Omental fat pad (tissue), 4 donors: ENCODE data around the gene SCN1A. TPM values are rescaled to one million over a fixed set of nuclear protein-coding genes. Genes with fewer than 3 reads are reported as not detected.

Experiments
- ATAC-seq: fragments of 150-250 bp; one replicate; pipeline ENCODE4 v1.9.1; 2016; ENCODE audit warnings: mild to moderate bottlenecking, moderate library complexity; ENCODE audit not compliant: low FRiP score
- DNase-seq: peaks from one replicate; pipeline ENCODE4 v3.0.0-alpha.2; 2019; ENCODE audit warnings: low spot score
- total RNA-seq, 4 donors: library from RNA; depleted of rRNA; stranded (reverse); fragments of >200 nt; gene quantifications; one replicate each; pipeline ENCODE4 v1.1.0, GENCODE V29; 2016
- TF ChIP-seq, protein P1 (sequence below), 3 donors: fragments of 450-650 bp; IDR thresholded peaks; one replicate each; pipeline ENCODE4 v1.5.1; 2016 to 2017; ENCODE audit warnings: antibody characterized with exemption in 3 of 3, mild to moderate bottlenecking in 3 of 3, moderate library complexity in 2 of 3

The SCN1A gene
- total RNA-seq, 4 donors from 2014 or later, result 0.09 TPM; not detected in 3

- TF ChIP-seq, protein P1, sequence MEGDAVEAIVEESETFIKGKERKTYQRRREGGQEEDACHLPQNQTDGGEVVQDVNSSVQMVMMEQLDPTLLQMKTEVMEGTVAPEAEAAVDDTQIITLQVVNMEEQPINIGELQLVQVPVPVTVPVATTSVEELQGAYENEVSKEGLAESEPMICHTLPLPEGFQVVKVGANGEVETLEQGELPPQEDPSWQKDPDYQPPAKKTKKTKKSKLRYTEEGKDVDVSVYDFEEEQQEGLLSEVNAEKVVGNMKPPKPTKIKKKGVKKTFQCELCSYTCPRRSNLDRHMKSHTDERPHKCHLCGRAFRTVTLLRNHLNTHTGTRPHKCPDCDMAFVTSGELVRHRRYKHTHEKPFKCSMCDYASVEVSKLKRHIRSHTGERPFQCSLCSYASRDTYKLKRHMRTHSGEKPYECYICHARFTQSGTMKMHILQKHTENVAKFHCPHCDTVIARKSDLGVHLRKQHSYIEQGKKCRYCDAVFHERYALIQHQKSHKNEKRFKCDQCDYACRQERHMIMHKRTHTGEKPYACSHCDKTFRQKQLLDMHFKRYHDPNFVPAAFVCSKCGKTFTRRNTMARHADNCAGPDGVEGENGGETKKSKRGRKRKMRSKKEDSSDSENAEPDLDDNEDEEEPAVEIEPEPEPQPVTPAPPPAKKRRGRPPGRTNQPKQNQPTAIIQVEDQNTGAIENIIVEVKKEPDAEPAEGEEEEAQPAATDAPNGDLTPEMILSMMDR (IDR thresholded peaks at IDR 0.05), result no peak
- ATAC-seq (no peak), DNase-seq (no peak)
These were observed 29.8 kb upstream of the SCN1A start for GRCh38 chr2:166157578-166157977.

GRCh38 chr2:166156985-166157490, 29.2 kb upstream of the SCN1A start:
- ATAC-seq (no peak), DNase-seq (no peak)
- TF ChIP-seq, protein P1 (IDR thresholded peaks at IDR 0.05), result no peak

DNA sequence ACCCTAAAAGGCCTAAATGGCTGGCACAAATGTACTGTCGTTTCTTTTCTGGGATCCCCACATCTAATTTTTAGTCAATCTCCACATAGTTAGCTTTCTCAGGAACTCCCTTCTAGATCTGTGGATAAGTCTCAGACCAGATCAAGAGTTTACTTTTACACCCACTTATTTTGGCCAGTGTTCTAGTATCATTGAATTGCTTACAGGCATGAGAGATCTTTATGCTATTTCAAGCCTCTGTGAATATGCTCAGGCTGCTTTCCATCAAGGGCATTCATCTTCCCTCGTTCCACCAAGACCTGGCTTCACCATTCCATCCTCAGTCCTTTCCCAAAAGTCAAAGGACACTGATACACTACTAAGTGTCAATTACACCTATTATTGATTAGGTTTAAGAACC, 27.8 kb upstream of the SCN1A start:
- DNase-seq (no peak), ATAC-seq (no peak)
- TF ChIP-seq, protein P1 (IDR thresholded peaks at IDR 0.05), result no peak

DNA sequence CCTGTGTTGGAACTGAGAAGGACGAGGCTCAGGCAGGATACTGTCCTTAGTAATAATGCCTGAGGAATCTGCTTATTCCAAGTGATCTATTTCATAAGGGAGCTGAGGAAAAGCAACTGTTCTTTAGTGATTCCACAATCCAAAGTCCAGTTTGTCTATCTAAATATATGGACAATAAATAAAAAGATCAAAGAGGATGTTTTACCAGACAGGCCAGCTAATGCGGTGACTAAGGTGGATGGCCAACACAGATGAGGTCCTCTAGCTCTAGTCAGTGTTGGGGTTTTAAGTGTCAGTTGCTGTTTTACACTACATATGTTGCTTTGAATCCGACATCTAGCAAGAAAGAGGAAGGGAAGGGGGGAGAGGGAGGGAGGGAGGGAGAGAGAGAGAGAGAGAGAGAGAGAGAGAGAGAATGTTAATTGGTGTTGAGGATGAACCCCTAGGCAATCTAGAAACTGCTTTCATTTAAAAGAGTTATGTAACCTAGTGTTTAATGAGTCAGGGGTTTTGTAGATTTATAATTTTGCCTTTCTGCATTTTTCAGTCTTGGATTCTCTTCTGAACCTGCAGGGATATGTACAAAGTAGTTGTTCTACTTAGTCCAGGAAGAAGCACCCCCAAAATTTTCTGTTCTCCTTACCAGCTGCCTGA, 27.0 kb upstream of the SCN1A start:
- ATAC-seq, result no peak
- TF ChIP-seq, protein P1 (IDR thresholded peaks at IDR 0.05), result no peak
- DNase-seq, result no peak

- no peak for DNase-seq
- no peak for ATAC-seq
- TF ChIP-seq, protein P1 (IDR thresholded peaks at IDR 0.05), result no peak
These were observed 24.2 kb upstream of the SCN1A start for GRCh38 chr2:166152064-166152463.

- no peak for ATAC-seq
- no peak for DNase-seq
These were observed 20.9 kb upstream of the SCN1A start for GRCh38 chr2:166148500-166149400.

More at GRCh38 chr2:166148500-166149400, 20.9 kb upstream of the SCN1A start:
- TF ChIP-seq, protein P1 (IDR thresholded peaks at IDR 0.05), result no peak
